HG02763 (cell line): ENCODE results near the gene SPDYC.

ENCODE experiments used
- ATAC-seq: cut with Tn5 transposase; IDR thresholded peaks from one replicate; pipeline ENCODE4 v1.9.1; 2021; ENCODE audit warnings: mild to moderate bottlenecking, moderate library complexity; ENCODE audit not compliant: unreplicated experiment

SPDYC gene

GRCh38 chr11:65204646-65205601 is 34.9 kb downstream of the SPDYC start:
- ATAC-seq, result no peak

- no peak for ATAC-seq
These were observed 35.6 kb downstream of the SPDYC start for GRCh38 chr11:65205602-65205967.

DNA sequence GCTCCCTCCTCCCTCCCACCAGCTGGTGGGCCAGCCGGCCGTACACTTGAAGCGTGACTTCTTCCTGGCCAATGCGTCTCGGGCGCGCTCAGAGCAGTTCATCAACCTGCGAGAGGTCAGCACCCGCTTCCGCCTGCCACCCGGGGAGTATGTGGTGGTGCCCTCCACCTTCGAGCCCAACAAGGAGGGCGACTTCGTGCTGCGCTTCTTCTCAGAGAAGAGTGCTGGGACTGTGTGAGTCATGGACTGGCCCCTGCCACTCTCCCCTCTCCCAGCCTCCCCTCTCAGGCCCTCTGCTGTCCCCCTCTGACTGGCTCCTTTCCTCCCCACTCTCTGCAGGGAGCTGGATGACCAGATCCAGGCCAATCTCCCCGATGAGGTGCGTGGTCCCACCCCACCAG is 36.4 kb downstream of the SPDYC start:
- ATAC-seq, result no peak

- no peak for ATAC-seq
These were observed 36.9 kb downstream of the SPDYC start for GRCh38 chr11:65206901-65207300.

DNA sequence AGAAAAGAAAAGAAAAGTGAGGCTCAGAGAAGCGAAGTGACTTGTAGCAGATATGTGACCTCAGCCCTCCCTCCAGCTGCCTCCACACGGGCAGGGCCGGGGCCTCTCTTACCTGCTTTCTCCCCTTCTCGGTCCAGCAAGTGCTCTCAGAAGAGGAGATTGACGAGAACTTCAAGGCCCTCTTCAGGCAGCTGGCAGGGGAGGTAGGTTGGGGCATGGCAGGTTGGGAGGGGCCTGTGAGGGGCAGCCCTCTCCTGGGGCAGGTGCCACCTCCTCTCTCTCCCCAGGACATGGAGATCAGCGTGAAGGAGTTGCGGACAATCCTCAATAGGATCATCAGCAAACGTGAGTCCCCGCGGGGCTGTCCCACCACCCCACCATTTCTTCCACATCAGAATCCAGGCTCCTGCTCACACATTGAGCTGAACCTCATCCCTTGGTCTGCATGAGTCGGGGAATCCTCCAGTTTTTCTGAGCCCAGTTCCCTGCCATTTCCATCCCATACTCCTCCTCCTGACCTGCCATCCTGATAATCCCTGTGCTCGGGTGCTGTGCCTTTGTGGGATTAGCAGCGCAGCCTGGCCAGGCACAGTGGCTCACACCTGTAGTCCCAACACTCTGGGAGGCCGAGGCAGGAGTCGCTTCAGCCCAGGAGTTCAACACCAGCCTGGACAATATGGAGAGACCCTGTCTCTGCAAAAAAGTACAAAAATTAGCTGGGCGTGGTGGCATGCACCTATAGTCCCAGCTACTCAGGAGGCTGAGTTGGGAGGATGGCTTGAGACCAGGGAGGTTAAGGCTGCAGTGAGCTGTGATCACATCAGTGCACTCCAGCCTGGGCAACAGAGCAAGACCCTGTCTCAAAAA is 38.1 kb downstream of the SPDYC start:
- no peak for ATAC-seq

DNA sequence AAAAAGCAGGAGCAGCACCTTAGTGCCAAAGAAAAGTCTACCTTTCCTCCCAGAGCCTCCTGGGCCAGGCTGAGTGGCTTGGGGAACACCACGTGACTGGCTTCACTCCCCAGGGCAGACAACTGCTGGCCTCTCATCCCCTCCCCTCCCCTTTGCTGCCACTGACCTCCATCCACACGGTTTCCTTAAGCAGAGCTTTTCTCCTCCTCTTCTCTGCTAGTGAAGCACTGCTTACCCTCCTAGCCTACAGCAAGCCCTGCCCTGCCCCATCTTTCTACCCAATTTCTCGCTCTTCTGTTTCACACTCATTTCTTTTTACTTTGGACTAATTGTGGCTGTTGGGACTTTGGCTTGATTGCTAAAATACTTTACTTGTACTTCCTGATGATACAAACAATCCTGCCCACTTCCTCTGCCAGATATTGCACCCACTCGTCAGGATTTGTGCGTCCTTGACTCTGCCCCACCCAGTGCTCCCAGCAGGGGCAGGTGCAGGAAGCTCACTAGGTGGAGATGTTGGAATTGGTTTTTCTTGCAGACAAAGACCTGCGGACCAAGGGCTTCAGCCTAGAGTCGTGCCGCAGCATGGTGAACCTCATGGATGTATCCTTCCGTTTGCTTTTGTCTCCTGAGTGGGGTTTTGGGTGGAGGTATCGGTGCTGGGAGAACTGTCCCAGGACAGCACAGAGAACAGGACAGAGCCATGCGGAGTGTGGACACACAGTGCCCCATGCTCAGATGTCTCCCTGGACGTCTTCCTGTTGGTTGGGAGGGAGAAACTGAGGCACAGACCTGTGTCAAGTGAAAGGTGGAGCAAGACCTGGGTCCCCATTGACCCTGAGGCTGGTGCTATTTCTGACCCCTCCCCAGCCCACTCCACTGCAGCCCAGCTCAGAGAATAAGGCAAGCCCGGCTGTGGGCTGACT is 39.0 kb downstream of the SPDYC start:
- no peak for ATAC-seq

DNA sequence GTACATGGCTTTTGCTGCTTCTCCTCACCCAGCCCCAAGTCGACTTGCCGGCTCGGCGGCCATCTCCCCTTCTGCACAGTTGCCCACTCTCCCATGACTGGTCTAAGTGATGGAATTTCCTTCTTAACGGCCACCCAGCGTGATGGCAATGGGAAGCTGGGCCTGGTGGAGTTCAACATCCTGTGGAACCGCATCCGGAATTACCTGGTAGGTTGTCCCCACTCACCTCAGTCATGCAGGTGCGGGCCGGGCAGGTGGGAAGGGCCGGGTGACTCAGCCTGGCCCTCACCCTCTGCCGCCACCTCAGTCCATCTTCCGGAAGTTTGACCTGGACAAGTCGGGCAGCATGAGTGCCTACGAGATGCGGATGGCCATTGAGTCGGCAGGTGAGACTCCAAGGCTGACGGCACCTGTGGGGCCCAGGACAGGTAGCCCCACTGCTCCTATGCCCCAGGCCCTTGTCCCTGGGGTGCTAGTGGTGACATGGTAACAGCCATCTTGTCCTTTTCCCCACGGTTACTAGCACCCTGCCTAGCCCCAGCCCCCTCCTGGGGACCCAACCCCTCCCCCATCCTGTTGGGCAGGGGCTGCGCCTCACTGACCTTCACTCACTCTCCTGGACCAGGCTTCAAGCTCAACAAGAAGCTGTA is 39.8 kb downstream of the SPDYC start:
- ATAC-seq, result no peak

GRCh38 chr11:65210361-65210731 is 40.3 kb downstream of the SPDYC start:
- ATAC-seq, result no peak

GRCh38 chr11:65210748-65211147 is 40.7 kb downstream of the SPDYC start:
- no peak for ATAC-seq

- ATAC-seq, result no peak
These were observed 41.5 kb downstream of the SPDYC start for GRCh38 chr11:65211293-65212105.

DNA sequence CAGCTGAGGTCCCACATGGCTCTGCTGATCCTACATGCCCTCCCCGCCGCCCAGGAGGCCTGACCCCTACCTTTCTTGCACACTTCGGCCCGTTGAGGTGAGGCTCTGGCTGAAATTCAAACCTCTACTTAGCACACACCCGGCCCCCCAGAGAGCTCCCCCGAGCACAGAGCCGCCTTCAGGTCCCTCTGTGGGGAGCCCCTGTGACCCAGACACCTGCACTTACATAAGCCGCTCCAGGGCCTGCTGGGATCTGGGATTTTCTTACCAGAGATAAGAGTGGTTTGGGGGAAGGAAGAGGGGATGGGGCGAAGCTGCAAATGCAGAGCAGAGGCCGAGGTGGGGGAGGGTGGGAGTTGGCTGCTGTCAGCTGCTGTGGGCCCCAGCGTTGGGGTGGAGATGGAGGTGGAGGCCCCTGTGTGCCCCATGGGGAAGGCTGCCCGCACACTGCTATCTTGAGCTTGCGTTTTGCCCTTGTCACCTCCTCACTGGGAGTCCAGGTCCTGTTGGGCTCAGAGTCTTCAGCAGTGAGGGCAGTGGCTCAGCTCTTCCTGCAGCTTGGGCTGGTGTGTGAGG is 42.3 kb downstream of the SPDYC start:
- ATAC-seq, result no peak

DNA sequence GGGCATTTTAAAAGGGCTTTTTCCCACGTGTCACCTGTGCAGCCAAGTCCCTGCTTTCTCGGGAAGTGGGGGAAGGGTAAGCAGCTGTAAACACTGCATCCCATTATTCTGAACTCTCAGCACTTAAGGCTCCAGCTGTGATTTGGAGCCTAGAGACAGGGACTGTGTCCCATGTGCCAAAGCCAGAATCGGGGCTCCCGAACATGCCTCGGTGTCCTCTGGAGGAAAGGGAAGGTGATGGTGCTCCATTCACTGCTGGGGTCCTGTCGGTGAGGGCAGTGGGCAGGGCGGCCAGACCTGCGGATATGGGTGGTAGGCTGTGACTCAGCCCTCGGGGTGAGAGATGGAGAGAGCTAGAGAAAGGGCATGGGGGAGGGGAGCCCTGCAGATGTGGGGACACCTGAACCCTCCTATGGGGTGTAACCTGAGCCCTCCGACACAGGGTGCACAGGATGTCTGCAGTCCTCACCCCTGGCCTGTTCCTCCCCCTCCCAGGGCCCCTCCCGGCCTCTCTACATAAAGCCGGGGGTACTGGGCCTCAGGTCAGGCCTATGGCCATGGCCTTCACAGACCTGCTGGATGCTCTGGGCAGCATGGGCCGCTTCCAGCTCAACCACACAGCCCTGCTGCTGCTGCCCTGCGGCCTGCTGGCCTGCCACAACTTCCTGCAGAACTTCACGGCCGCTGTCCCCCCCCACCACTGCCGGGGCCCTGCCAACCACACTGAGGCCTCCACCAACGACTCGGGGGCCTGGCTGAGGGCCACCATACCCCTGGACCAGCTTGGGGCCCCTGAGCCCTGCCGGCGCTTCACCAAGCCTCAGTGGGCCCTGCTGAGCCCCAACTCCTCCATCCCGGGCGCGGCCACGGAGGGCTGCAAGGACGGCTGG is 43.5 kb downstream of the SPDYC start:
- ATAC-seq, result no peak

DNA sequence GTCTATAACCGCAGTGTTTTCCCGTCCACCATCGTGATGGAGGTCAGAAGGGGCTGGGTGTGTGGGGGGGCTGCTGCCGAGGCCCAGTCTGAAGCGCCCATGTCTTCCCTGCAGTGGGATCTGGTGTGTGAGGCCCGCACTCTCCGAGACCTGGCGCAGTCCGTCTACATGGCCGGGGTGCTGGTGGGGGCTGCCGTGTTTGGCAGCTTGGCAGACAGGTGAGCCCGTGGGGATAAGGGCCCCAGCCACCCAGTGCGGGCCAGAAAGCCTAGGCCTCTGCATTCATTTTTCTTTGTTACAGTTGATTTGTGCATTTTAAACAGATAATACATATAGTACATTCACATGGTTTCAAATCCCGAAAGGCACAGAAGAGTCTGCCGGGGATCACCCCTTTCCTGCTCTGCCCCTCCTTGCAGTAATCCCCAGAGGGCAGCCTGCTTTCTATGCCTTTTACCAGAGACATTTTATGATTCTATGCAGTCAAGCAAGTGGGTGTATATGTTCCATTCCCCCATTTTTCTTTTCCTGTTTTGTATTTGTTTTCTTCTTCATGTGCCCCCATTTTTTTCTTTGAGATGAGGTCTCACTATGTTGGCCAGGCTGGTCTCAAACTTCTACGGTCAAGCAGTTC is 44.3 kb downstream of the SPDYC start:
- ATAC-seq, result no peak

DNA sequence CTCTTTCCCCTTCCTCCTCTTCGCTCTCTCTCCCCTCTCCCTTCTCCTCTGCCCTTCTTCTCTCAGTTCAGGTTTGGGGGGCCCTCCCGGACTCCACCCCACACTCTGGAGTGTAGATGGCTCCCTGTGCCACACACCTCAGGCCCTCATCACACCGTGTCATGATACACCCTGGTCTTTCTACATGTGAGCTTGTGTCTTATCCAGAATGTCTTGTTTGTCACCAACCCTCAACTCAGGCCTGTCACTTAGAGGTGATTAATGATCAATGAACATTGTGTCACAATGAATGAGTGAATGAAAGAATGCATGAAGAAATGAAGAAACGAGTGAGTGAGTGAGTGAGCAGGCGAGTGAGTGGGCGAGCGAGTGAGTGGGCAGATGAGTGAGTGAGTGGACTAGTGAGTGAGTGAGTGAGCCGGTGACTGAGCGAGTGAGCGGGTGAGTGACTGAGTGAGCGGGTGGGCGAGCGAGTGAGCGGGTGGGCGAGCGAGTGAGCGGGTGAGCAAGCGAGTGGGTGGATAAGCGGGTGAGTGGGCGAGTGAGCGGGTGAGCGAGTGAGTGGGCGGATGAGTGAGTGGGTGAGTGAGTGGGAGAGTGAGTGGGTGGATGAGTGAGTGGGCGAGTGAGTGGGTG is 45.5 kb downstream of the SPDYC start:
- no peak for ATAC-seq

GRCh38 chr11:65216830-65217229 is 46.8 kb downstream of the SPDYC start:
- ATAC-seq, result no peak

- ATAC-seq, result no peak
These were observed 47.7 kb downstream of the SPDYC start for GRCh38 chr11:65217441-65218423.
